ENCODE results near the gene ERMP1.

The ERMP1 gene

DNA sequence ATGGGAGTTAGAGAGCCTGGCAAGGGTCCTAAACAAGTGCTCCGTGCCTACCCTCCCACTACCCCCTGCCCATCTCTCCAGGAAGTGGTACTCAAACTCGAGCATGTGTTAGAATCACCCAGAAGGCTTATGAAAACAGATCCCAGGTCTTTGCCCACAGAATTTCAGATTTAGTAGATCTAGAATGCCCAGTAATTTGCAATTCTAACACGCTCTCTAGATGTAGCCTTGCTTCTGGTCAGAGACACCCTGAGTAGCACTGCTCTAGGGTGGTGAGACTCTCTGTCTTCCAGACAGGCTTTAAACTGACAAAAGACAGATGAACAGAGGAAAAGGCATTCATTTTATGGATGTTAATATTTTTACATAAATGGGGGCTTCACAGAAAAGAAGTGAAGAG, 20.7 kb upstream of the ERMP1 start:
- no peak overlapping the region for H3K27ac ChIP-seq (ENCODE audit: low read depth, low read length, severe bottlenecking)
- no peaks in the 10 kb centered on the region for H3K9me3 ChIP-seq (ENCODE audit: control insufficient read depth, low read length)
- H3K4me3 ChIP-seq (ENCODE audit: extremely low read depth, insufficient read depth, low read length, poor library complexity, severe bottlenecking): no peak overlapping the region
- 74 to 89% methylated on average over 3 of the region's 3 CpGs for WGBS, 2 experiments (ENCODE audit: insufficient coverage in 2 of 2)
- no peaks in the 10 kb centered on the region for H3K36me3 ChIP-seq (ENCODE audit: control insufficient read depth, insufficient read depth, low read length)
- no peaks in the 10 kb centered on the region for H3K4me1 ChIP-seq (ENCODE audit: control insufficient read depth, insufficient read depth, low read length, poor library complexity, severe bottlenecking)

DNA sequence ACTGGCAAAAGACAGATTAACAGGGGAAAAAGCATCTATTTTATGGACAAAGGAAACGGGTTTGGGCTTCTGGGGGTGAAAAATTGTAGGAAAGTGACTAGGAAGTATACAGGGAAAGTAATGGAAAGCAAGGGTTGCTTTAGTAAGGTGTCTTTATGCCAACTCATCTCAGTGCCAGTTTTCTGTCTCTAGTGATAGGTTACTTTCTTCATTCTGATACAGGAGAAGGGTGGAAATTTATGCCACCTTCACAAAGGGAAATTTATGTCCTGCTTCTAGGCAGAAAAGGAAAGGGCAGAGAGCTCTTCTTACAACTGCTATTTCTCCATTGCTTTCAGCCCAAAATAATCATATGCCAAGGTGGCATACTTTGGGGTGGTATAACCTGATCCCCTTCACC, 20.1 kb upstream of the ERMP1 start:
- WGBS, 2 experiments (ENCODE audit: insufficient coverage in 2 of 2): 90 to 91% methylated on average over 1 of the region's 1 CpG
- no peaks in the 10 kb centered on the region for H3K36me3 ChIP-seq (ENCODE audit: control insufficient read depth, insufficient read depth, low read length)

DNA sequence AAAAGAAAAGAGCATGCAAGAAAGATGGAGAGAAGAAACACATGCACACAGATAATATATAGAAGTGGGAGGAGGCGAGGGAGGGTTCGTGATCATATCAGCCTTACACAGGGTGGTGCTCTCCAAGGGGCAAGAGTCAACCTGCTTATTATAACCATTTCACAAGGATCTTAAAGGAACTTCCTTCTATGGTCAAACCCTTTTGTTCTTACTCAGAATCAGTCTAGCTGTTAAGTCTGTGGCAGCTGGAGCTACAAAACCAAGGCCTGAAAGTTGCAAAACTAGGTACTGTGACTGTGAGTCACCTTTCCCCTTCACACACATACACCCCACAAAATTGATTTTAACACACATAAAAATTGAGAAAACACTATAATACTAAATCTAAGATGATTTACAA, 18.5 kb upstream of the ERMP1 start:
- Histone ChIP-seq H3K36me3 (ENCODE audit: control insufficient read depth, insufficient read depth, low read length) (no peaks in the 10 kb centered on the region), H3K9me3 (ENCODE audit: control insufficient read depth, low read length) (no peaks in the 10 kb centered on the region), H3K4me3 (ENCODE audit: extremely low read depth, insufficient read depth, low read length, poor library complexity, severe bottlenecking) (no peak overlapping the region), H3K27ac (ENCODE audit: low read depth, low read length, severe bottlenecking) (no peak overlapping the region), H3K4me1 (ENCODE audit: control insufficient read depth, insufficient read depth, low read length, poor library complexity, severe bottlenecking) (no peaks in the 10 kb centered on the region)
- WGBS, 2 experiments (ENCODE audit: insufficient coverage in 2 of 2): 92% methylated on average over 2 of the region's 2 CpGs; no CpG with 5 or more reads in 1 of the 2 experiments

More for the DNA sequence above, 20.1 kb upstream of the ERMP1 start:
- H3K9me3 ChIP-seq (ENCODE audit: control insufficient read depth, low read length): no peaks in the 10 kb centered on the region
- no peak overlapping the region for H3K4me3 ChIP-seq (ENCODE audit: extremely low read depth, insufficient read depth, low read length, poor library complexity, severe bottlenecking)
- H3K27ac ChIP-seq (ENCODE audit: low read depth, low read length, severe bottlenecking): no peak overlapping the region
- no peaks in the 10 kb centered on the region for H3K4me1 ChIP-seq (ENCODE audit: control insufficient read depth, insufficient read depth, low read length, poor library complexity, severe bottlenecking)

DNA sequence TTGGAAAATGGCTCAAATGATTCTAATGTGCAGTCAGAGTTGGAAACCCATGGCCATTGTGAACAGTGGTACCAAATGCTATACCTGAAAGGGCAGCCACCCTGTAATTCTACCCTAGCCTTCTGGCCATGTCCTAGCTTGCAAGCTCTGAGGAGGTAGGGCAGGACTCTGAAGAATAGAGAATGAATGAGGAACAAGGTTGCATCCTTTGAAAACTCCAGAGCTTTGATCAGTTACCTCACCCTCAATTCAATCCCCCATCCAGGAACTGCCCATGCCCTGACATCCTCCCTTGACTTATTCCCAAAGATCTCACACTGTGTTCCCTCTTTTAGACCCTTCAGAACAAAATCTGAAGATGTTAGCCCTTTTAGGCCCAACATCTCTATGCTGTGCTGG, 17.8 kb upstream of the ERMP1 start:
- Histone ChIP-seq H3K27ac (ENCODE audit: low read depth, low read length, severe bottlenecking) (no peak overlapping the region), H3K36me3 (ENCODE audit: control insufficient read depth, insufficient read depth, low read length) (no peaks in the 10 kb centered on the region), H3K4me1 (ENCODE audit: control insufficient read depth, insufficient read depth, low read length, poor library complexity, severe bottlenecking) (no peaks in the 10 kb centered on the region), H3K9me3 (ENCODE audit: control insufficient read depth, low read length) (no peaks in the 10 kb centered on the region), H3K4me3 (ENCODE audit: extremely low read depth, insufficient read depth, low read length, poor library complexity, severe bottlenecking) (no peak overlapping the region)

DNA sequence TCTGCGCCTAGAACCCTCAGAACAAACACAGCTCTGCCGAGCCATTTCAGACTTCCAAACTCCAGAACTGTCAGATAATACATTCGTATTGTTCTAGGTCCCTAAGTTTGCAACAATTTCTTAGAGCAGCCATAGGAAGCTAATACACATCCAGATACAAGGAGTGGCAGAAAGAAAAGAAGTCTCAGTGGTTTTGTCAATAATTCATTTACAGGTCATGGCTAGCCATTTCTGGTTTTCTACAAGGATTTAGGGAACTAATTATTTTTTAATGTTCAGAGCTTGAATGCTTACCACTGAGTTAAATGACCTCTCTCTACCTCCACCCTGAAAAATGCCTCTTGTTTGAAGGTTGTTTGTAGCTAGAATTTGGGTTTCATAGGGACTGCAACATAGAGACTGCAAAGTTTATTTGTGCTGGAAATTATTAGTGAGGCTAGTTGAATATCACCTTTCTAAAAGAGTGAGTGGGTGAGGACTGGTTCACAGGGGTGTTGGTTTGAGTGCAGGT, 15.5 kb upstream of the ERMP1 start:
- Histone ChIP-seq H3K4me1 (ENCODE audit: control insufficient read depth, insufficient read depth, low read length, poor library complexity, severe bottlenecking) (peaks cover 12% of the 10 kb centered on the region), H3K9me3 (ENCODE audit: control insufficient read depth, low read length) (no peaks in the 10 kb centered on the region), H3K36me3 (ENCODE audit: control insufficient read depth, insufficient read depth, low read length) (no peaks in the 10 kb centered on the region), H3K27ac (ENCODE audit: low read depth, low read length, severe bottlenecking) (no peak overlapping the region), H3K4me3 (ENCODE audit: extremely low read depth, insufficient read depth, low read length, poor library complexity, severe bottlenecking) (no peak overlapping the region)
- 67 to 100% methylated on average over 1 to 2 of the region's 3 CpGs for WGBS, 2 experiments (ENCODE audit: insufficient coverage in 2 of 2)

DNA sequence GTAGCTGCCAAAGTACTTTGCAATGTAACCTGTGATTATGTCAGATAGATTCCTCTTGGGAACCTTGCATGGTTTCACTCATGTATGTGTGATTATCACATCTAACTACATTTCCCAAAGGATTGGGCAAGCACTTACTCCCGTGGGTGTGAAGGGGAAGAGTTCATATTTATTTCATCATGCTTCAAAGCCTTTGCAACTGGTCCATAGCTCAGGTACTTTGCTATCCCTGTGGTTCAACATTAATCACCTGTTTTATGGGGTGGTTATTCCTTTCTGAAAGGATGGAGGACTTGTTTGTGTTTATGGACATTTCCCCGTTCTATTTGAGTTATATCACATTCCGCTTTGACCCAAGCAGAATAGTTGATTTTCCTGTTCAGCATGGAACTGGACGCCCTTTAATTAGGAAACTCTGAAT, 13.6 kb upstream of the ERMP1 start:
- no peaks in the 10 kb centered on the region for H3K9me3 ChIP-seq (ENCODE audit: control insufficient read depth, low read length)
- no peaks in the 10 kb centered on the region for H3K36me3 ChIP-seq (ENCODE audit: control insufficient read depth, insufficient read depth, low read length)
- peaks cover 21% of the 10 kb centered on the region for H3K4me1 ChIP-seq (ENCODE audit: control insufficient read depth, insufficient read depth, low read length, poor library complexity, severe bottlenecking)
- 89 to 100% methylated on average over 1 to 3 of the region's 4 CpGs for WGBS, 2 experiments (ENCODE audit: insufficient coverage in 2 of 2)
- no peak overlapping the region for H3K27ac ChIP-seq (ENCODE audit: low read depth, low read length, severe bottlenecking)
- H3K4me3 ChIP-seq (ENCODE audit: extremely low read depth, insufficient read depth, low read length, poor library complexity, severe bottlenecking): no peak overlapping the region

DNA sequence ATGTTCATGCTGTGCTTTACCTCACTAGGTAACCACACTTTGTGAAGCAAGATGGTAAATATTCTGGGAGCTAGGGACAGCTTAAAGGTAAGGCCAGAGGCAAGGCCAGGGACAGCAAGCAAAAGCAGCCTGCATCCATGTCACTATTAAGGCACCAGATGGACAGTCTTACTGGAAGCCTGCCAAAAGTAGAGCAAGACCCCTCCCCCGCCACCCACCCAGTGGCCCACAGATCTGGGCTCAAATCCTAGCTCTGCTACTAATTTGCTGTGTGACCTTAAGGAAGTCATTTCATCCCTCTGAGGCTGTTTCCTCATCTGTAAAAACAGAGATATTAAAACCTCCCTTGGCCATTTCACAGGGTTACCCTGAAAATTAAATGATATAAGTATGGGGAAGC, 13.2 kb upstream of the ERMP1 start:
- 100% methylated on average over 1 of the region's 1 CpG; no CpG with 5 or more reads in 1 of the 2 experiments for WGBS, 2 experiments (ENCODE audit: insufficient coverage in 2 of 2)
- Histone ChIP-seq H3K4me3 (ENCODE audit: extremely low read depth, insufficient read depth, low read length, poor library complexity, severe bottlenecking) (no peak overlapping the region), H3K9me3 (ENCODE audit: control insufficient read depth, low read length) (no peaks in the 10 kb centered on the region), H3K27ac (ENCODE audit: low read depth, low read length, severe bottlenecking) (no peak overlapping the region), H3K4me1 (ENCODE audit: control insufficient read depth, insufficient read depth, low read length, poor library complexity, severe bottlenecking) (peaks cover 21% of the 10 kb centered on the region), H3K36me3 (ENCODE audit: control insufficient read depth, insufficient read depth, low read length) (no peaks in the 10 kb centered on the region)

DNA sequence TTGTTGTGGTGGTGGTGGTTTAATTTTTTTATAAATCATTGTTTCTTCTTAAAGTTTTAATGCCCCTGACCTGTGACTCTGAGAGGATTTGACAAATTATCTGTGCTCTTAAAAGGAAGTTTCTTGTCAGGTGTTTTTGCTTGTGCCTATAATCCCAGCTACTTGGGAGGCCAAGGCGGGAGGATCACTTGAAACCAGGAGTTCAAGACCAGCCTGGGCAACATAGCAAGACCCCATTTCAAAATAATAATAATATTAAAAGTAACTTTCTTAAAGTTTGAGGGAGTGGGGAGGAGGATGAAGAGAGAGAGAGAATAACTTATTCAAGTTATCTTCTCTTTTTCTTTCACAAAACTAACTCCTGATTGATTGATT, 12.2 kb upstream of the ERMP1 start:
- H3K4me1 ChIP-seq (ENCODE audit: control insufficient read depth, insufficient read depth, low read length, poor library complexity, severe bottlenecking): peaks cover 21% of the 10 kb centered on the region

DNA sequence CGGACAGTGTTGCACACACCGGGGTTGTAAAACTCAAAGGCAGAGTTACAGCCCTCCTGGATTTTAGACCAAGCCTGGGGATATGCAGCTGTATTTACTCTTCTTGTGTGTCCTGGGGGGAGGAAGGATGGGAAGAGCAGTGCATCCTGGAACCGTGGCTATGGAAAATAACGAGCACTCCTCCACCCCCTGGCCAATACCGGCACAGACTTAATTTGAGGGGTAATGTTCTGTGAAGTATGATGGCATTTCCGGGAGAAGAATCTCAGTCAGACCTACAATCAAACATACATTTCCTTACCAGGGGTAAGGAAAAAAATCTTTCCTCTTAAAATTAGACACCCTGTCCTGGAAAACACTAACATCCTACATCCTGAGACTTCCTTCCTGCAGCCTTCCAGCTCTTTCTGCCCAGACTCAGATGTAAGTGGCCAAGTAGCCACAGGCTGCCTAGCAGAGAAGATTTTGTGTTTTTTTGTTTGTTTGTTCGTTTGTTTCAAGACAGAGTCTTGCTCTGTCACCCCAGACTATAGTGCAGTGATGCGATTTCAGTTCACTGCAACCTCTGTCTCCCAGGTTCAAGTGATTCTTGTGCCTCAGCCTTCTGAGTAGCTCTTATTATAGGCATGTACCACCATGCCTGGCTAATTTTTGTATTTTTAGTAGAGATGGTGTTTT, 11.0 kb upstream of the ERMP1 start:
- no peaks in the 10 kb centered on the region for H3K9me3 ChIP-seq (ENCODE audit: control insufficient read depth, low read length)
- H3K4me1 ChIP-seq (ENCODE audit: control insufficient read depth, insufficient read depth, low read length, poor library complexity, severe bottlenecking): peaks cover 29% of the 10 kb centered on the region
- WGBS, 2 experiments (ENCODE audit: insufficient coverage in 2 of 2): 90 to 100% methylated on average over 1 to 4 of the region's 8 CpGs
- H3K4me3 ChIP-seq (ENCODE audit: extremely low read depth, insufficient read depth, low read length, poor library complexity, severe bottlenecking): no peak overlapping the region
- H3K36me3 ChIP-seq (ENCODE audit: control insufficient read depth, insufficient read depth, low read length): no peaks in the 10 kb centered on the region
- peak overlapping the region; percentile 72 for H3K27ac ChIP-seq (ENCODE audit: low read depth, low read length, severe bottlenecking)

More for the DNA sequence above, 12.2 kb upstream of the ERMP1 start:
- no CpG with 5 or more reads among the region's 1 CpG for WGBS, 2 experiments (ENCODE audit: insufficient coverage in 2 of 2)
- Histone ChIP-seq H3K36me3 (ENCODE audit: control insufficient read depth, insufficient read depth, low read length) (no peaks in the 10 kb centered on the region), H3K27ac (ENCODE audit: low read depth, low read length, severe bottlenecking) (no peak overlapping the region), H3K9me3 (ENCODE audit: control insufficient read depth, low read length) (no peaks in the 10 kb centered on the region), H3K4me3 (ENCODE audit: extremely low read depth, insufficient read depth, low read length, poor library complexity, severe bottlenecking) (no peak overlapping the region)

DNA sequence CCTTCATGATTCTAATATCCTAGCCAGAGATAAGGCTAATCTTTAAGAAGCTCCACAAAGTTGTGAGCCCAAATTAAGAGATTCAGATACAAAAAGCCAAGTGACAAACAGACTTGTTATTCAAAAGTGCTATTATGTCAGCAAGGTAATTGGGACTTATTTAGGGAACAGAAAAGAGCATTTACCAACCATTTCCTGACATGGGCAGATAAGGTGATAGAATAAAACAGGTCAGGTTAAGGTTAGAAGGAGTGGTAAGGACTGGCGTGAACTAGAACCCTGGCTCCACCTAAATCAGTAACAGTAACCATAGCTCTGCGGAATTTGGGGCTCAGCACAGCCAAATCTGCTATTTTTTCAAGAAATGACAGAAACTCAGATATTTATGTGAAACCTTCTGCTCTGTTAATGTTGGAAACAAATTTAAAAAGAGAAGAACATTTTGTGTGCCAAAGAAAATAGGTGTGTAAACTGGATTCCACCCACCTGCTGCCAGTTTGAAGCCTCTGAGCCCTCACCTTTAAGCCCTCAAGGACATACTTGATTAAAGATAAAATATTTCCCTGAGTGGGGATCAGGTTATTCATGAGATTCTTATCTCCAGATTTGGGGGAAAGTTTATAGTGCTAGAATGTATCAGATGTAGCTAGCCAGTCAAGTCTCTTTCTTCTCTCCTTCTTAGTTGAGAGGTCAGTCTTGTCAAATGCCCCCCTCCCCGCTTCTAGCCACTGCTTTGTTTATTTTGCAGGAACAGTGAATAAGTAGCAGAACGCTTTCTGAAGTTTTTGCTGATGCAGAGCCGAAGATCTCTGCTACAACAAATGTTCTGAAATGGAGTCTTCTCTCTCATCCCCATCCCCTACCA, 10.2 kb upstream of the ERMP1 start:
- H3K4me3 ChIP-seq (ENCODE audit: extremely low read depth, insufficient read depth, low read length, poor library complexity, severe bottlenecking): no peak overlapping the region
- no peaks in the 10 kb centered on the region for H3K36me3 ChIP-seq (ENCODE audit: control insufficient read depth, insufficient read depth, low read length)
- H3K9me3 ChIP-seq (ENCODE audit: control insufficient read depth, low read length): no peaks in the 10 kb centered on the region
- peaks cover 29% of the 10 kb centered on the region for H3K4me1 ChIP-seq (ENCODE audit: control insufficient read depth, insufficient read depth, low read length, poor library complexity, severe bottlenecking)
- H3K27ac ChIP-seq (ENCODE audit: low read depth, low read length, severe bottlenecking): peak overlapping the region; percentile 72
- 80 to 92% methylated on average over 1 to 4 of the region's 5 CpGs for WGBS, 2 experiments (ENCODE audit: insufficient coverage in 2 of 2)

All from mesodermal cell (in vitro differentiated cells).